ENCODE results near the gene FBXL13. TPM values are rescaled to one million over a fixed set of nuclear protein-coding genes. Genes with fewer than 3 reads are reported as not detected.
A peak's percentile ranks its signal among the peaks of the same experiment; 100 is the strongest.

The FBXL13 gene
- polyA plus RNA-seq, 1 donor from 2014 or later: 0.57 TPM

DNA sequence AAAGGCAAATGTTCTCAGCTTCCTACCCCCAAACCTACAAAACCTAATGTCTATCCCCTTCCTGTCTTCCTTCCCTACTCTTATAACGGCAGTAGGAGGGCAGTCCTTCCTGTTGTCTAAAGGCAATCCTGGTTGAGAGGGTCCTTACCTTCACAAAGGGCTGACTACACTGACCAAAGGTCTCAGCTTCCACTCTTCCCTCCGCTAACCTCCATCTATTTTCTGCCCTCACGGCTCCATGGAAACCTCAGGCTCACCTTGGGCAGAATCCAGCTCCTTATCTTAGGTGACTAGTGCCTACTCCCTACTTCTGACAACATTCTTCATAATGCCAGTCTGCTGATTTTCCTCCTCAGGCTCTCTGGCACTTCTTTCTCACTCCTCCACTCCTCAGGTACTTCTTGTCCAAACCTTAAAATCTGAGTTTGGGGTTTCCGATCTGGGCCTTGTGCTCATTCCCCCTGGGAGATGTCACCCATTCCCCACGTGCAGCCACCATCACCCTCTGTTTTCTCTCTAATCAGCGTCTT is 542 bp downstream of the FBXL13 start:
- Histone ChIP-seq H3K4me2 (ENCODE audit: low read length) (peak overlapping the region; percentile 18), H3K27ac (ENCODE audit: low read length) (peak overlapping the region; percentile 50), H3K79me2 (replicated peaks; ENCODE audit: insufficient read depth, low read length) (peaks cover 14% of the 10 kb centered on the region), H3K9me2 (ENCODE audit: insufficient read depth, low read length) (no peaks in the 10 kb centered on the region), H2AFZ (ENCODE audit: low read depth, low read length) (peak overlapping the region; percentile 28), H3K27me3 (ENCODE audit: insufficient read depth, low read depth, low read length) (no peaks in the 10 kb centered on the region), H3K9me3 (ENCODE audit: low read length) (no peaks in the 10 kb centered on the region), H3K4me3 (ENCODE audit: low read length) (peak overlapping the region; percentile 90), H3F3A (ENCODE audit: insufficient read depth, low read length, poor library complexity, severe bottlenecking) (no peaks in the 10 kb centered on the region), H3K36me3 (ENCODE audit: insufficient read depth, low read length) (no peaks in the 10 kb centered on the region), H4K20me1 (ENCODE audit: insufficient read depth) (no peaks in the 10 kb centered on the region), H3K9ac (ENCODE audit: low read length) (peak overlapping the region; percentile 70)
- no peak for TF ChIP-seq RAD21 (conservative IDR thresholded peaks at IDR 0.05)
- TF ChIP-seq TAF1 (IDR thresholded peaks at IDR 0.05; ENCODE audit: low read depth): no peak
- TF ChIP-seq REST (IDR thresholded peaks at IDR 0.05; ENCODE audit: borderline replicate concordance): no peak
- no peak for TF ChIP-seq POLR2AphosphoS5 (IDR thresholded peaks at IDR 0.05)
- TF ChIP-seq EP300 (conservative IDR thresholded peaks at IDR 0.05; ENCODE audit: poor library complexity, severe bottlenecking): no peak
- no peak for TF ChIP-seq CTCF (IDR thresholded peaks at IDR 0.05; ENCODE audit: poor library complexity, severe bottlenecking)

- Histone ChIP-seq H4K20me1 (ENCODE audit: insufficient read depth) (no peaks in the 10 kb centered on the region), H3K27ac (ENCODE audit: low read length) (no peak overlapping the region), H3K4me2 (ENCODE audit: low read length) (no peak overlapping the region), H3K27me3 (ENCODE audit: insufficient read depth, low read depth, low read length) (no peaks in the 10 kb centered on the region), H3K4me3 (ENCODE audit: low read length) (no peak overlapping the region), H3F3A (ENCODE audit: insufficient read depth, low read length, poor library complexity, severe bottlenecking) (no peaks in the 10 kb centered on the region), H3K9ac (ENCODE audit: low read length) (no peak overlapping the region), H2AFZ (ENCODE audit: low read depth, low read length) (no peak overlapping the region), H3K9me2 (ENCODE audit: insufficient read depth, low read length) (no peaks in the 10 kb centered on the region), H3K9me3 (ENCODE audit: low read length) (no peaks in the 10 kb centered on the region), H3K79me2 (replicated peaks; ENCODE audit: insufficient read depth, low read length) (peaks cover under 1% of the 10 kb centered on the region), H3K36me3 (ENCODE audit: insufficient read depth, low read length) (no peaks in the 10 kb centered on the region)
- no peak for TF ChIP-seq EP300 (conservative IDR thresholded peaks at IDR 0.05; ENCODE audit: poor library complexity, severe bottlenecking)
- no peak for TF ChIP-seq RAD21 (conservative IDR thresholded peaks at IDR 0.05)
- TF ChIP-seq MXI1 (conservative IDR thresholded peaks at IDR 0.05; ENCODE audit: poor library complexity, severe bottlenecking): no peak
- no peak for TF ChIP-seq SMC3 (conservative IDR thresholded peaks at IDR 0.05; ENCODE audit: poor library complexity)
- no peak for TF ChIP-seq TAF1 (IDR thresholded peaks at IDR 0.05; ENCODE audit: low read depth)
- no peak for TF ChIP-seq CTCF (IDR thresholded peaks at IDR 0.05; ENCODE audit: poor library complexity, severe bottlenecking)
- no peak for TF ChIP-seq POLR2AphosphoS5 (IDR thresholded peaks at IDR 0.05)
- no peak for TF ChIP-seq EZH2 (IDR thresholded peaks at IDR 0.05; ENCODE audit: borderline replicate concordance, insufficient read depth, low read length, poor library complexity, severe bottlenecking)
- TF ChIP-seq REST (IDR thresholded peaks at IDR 0.05; ENCODE audit: borderline replicate concordance): no peak
Observed at GRCh38 chr7:103071000-103071399, 3.6 kb downstream of the FBXL13 start.

All from neural cell (in vitro differentiated cells).